ENCODE measurements around the gene HAPLN3.

GRCh38 chr15:88882785-88883184 is 12.6 kb downstream of the HAPLN3 start:
- no peak for TF ChIP-seq POLR2AphosphoS5 (IDR thresholded peaks at IDR 0.05; ENCODE audit: insufficient read depth in 1 of 2, low read depth in 1 of 2)
- TF ChIP-seq CTCF (IDR thresholded peaks at IDR 0.05): no peak

All from vagina (tissue), 2 donors.